GM21528 (cell line): Measurements from ENCODE around the gene UPK1A.
"Not testable (repeated sequence)": the region's sequence is repeated elsewhere in the genome, so short reads cannot be mapped to it uniquely, and the experiment has no call there.

Experiments used
- ATAC-seq: cut with Tn5 transposase; IDR thresholded peaks from one replicate; pipeline ENCODE4 v1.9.1; 2021; ENCODE audit warnings: mild to moderate bottlenecking, moderate library complexity; ENCODE audit not compliant: unreplicated experiment, low FRiP score

UPK1A gene

DNA sequence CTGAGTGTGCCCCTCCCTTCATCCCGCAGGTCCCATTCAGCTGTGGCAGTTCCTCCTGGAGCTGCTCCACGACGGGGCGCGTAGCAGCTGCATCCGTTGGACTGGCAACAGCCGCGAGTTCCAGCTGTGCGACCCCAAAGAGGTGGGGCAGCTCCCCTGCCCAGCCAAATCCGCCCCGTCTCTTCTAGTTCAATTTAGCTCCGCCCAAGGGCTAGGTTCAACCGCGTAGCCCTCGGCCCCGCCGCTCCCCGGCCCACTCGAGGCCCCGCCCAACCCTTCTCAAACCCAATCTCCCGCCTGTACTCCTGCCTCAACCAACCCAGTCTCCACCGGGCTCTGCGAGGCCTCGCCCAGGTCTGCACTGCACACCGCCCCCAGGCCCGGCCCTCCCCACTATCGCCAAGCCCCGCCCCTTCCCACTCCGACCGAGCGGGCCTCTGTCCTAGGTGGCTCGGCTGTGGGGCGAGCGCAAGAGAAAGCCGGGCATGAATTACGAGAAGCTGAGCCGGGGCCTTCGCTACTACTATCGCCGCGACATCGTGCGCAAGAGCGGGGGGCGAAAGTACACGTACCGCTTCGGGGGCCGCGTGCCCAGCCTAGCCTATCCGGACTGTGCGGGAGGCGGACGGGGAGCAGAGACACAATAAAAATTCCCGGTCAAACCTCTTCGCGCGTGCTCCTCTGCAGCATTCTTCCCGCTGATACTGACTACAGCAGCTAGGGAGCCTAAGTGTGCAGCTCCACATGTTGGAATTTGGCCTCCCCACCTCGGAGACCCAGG is 21.9 kb upstream of the UPK1A start:
- peak; percentile 62 for ATAC-seq

DNA sequence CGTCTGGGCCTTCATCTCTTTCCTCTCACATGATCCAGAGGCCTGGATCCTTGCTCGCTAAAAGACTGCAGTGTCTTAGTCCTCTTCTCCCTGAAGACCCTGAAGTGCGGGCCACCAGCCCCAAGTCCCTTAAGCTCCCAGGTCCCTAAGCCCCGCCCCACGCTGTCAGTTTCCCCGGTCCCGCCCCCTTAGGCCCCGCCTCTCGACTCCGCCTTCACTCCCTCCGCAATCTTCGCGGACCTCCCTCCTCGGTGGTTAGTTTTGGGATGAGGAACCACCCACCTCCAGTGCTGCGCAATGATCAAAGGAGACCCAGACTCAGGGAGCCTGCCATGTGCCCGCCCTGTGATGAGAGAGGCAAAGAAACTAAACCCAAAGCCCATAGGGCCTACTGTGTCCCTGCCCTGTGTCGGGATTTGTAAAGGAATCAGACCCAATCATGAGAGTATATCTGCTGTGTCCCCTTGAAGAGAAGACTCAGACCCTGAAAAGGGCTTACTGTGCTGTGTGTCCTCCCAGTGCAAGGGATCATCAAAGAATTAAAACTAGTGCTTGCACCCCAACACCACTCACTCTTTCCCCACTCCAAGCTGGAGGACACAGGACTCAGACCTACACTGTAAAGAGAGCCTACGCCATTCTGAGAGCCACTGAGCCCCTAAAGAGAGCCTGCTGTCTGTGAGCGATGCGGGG is 21.2 kb upstream of the UPK1A start:
- no peak for ATAC-seq

DNA sequence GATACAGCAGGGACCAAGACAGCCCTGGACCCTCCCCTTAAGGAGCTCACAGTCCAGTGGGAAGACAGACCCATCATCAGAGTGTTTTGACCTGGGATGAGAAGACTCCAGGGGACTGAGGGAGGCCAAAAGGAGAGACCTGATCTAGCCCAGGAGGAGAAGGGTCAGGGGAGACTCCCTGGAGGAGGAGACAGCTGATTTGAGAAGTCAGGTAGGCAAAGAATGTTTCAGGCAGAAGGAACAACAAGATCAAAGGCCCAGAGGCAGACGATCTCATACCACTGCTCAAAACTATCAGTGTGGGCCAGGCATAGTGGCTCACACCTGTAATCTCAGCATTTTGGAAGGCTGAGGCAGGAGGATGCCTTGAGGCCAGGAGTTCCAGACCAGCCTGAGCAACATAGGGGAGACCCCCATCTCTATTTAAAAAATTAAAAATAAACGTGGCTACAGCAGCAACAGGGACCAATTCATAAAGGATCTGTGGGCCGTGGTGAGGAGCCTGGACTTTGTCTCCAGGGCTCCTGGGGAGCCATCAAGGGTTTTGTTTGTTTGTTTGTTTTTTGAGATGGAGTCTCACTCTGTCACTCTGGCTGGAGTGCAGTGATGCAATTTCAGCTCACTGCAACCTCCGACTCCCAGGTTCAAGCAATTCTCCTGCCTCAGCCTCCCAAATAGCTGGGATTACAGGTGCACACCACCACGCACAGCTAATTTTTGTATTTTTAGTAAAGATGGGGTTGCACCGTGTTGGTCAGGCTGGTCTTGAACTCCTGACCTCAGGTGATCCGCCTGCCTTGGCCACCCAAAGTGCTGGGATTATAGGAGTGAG is 20.4 kb upstream of the UPK1A start:
- ATAC-seq = no peak

DNA sequence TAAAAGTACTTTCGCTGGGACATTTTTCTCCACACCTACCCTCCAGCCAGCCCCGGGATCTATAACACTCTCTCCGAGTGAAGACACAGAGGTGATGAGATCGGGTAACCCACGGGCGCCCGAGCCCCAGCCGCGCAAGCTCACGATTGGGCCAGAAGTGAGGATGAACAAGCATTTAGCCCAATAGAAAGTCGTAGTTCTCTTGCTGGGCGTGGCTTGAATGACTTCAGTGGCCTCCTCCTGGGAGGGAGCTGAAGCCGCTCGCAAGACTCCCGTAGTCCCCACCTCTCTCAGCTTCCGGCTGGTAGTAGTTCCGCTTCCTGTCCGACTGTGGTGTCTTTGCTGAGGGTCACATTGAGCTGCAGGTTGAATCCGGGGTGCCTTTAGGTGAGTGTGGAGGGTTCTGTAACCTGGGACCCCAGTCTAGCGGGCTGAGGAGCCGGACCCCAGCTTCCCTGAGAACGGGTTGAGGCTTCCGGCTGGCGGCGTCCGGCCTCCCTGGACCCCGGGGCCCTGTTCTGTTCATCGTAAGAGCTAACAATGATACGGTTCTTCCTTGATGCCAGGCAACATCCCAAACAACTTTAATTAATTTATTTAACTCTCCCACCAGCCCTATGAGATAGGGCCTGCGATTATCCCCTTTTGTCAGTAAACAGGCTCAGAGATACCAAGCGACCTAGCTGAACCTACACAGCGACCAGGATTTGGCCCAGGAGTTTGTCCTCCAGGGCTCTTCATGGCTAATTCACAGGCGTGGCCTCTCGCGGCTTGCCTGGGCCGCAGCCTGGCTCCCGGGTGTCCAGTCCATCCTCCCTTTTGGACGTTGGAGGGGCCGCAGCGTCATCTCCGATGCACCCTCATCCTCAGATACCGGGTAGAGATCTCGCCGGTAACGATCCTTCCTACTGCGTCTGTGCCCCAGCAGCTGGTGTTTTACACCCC is 18.0 kb upstream of the UPK1A start, which contains the start of gene COX6B1:
COX6B1 (plus strand) TSS at position 307 of the 945 bp plus-strand sequence. CDS start 2,921 bp downstream, outside the sequence.
- ATAC-seq = peak; percentile 48

DNA sequence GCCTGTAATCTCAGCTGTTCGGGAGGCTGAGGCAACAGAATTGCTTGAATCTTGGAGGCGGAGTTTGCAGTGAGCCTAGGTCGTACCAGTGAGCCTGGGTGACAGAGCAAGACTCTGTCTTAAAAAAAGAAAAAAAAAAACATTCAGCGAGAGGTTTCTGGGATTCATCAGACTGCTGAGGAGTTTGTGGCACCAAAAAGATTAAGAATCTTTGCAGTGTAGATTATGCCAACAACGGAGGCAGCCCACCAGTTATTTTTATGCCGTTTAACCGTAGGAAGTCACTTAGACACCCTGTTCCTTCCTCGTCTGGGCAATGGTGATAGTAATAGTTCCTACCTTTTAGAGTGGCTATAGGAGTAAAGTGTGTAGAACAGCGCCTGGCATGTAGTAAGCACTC is 15.7 kb upstream of the UPK1A start:
- ATAC-seq = no peak

DNA sequence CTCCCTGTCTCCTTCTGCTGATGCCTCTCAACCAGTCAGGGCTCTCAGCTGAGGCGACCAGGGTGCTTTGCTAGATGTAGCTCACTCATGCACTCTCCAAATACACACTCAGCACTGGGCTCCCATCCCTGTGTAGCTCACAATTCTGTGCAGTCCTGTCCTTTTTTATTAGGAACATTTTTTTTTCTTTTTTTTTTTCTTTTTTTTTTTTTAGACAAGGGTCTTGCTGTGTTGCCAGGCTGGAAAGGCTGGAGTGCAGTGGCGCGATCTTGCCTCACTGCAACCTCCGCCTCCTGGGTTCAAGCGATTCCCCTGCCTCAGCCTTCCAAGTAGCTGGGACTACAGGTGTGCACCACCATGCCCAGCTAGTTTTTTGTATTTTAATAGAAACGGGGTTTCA is 11.5 kb upstream of the UPK1A start:
- ATAC-seq = not testable (repeated sequence)

DNA sequence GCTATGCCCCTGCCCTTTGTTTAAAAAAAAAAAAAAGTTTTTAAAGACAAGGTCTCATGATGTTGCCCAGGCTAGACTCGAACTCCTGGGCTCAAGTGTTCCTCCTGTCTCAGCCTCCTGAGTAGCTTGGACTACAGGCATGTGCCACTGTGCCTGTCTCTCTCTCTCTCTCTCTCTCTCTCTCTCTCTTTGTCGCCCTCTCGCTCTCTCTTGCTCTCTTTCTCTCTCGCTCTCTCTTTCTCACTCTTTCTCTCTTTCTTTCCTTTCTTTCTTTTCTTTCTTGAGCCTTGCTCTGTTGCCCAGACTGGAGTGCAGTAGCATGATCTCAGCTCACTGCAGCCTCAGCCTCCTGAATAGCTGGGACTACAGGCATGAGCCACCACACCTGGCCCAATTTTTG is 10.7 kb upstream of the UPK1A start:
- ATAC-seq = no peak

DNA sequence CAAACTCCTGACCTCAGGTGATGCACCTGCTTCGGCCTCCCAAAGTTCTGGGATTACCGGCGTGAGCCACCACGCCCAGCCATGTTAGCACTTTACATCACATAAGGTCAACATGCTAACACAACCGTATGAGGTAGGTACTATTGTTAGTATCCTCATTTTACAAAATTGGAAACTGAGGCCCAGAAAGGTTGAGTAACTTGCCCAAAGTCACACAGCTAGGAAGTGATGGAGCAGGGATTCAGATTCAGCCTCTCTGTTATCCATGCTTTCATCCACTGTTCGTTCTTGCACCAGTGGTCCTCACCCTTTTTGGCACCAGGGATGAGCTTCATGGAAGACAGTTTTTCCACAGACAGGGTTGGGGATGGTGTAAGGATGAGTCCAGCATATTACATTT is 9.6 kb upstream of the UPK1A start:
- no peak for ATAC-seq

DNA sequence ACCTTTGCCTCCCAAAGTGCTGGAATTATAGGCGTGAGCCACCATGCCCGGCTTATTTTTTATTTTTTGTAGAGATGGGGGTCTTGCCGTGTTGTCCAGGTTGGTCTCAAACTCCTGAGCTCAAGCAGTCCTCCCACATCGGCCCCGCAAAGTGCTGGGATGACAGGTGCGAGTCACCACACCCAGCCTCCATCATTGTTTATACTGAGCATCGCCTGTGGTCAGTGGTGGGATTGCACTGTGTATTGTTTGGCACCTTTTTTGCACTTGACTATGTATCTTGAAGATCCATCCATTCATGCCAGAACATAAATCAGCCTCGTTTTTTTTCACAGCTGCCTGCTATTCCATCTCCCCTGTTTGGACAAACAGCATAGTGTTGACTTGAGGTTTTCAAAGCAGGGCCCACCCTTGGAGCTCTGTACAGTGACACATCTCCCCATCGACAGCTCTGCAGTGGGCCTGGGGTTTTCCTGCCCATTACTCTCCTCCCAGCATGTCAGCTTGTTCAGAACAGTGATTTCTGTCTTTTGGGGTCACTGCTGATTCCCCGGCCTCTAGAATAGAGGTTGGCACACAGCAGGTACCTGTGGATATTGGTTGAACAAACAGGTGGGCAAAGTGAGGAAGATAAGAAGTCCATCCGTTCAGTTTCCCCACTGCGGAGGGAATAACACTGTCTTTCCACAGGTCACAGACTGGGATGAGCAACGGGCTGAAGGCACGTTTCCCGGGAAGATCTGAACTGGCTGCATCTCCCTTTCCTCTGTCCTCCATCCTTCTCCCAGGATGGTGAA is 8.2 kb upstream of the UPK1A start:
- no peak for ATAC-seq

DNA sequence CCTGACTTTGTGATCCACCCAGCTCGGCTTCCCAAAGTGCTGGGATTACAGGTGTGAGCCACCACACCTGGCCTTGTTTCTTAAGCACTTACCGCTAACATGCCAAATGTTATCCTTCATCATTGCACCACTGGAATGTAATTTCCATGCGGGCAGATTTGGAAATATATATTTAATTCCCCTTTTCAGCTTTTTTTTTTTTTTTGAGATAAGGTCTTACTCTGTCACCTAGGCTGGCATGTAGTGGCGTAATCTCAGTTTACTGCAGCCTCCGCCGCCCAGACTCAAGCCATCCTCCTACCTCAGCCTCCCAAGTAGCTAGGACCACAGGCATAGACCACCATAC is 4.3 kb upstream of the UPK1A start:
- ATAC-seq = no peak

DNA sequence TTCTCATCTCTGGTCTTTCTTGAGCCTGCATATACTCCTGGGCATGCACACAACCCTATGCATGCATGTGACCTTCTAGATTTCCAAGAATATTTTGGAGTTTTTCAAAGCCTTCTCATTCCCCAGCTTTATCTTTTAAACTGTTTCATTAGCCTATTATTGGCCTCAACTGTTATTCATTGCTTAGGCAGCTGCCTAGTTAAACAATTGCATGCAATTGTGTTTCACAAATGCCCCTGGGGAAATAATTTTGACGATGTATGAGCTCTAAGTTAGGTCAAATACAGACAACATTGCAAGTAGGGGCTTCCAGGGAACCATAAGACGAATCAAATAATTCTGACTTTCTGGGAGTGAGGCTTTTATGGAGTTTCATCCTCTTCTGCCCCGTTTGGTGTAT is 2.3 kb upstream of the UPK1A start:
- no peak for ATAC-seq

DNA sequence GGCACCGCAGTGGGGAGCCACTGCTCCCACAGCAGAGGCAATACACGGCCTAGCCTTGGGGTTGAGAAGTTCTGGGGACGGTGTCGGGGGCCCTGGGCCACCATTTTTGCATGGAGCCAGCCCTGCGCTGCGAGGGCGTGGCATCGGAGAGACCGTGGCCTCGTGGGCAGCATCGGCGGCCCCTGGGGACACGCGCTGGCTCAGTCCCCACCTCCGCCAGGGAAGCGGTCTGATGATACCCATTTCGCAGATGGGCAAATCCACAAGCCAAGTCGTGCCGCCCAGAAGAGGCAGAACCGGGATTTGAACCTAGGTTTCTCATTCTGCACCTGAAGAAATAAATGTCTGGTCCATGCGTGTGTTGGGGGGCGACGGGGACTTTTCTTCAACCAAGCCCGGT is 1.2 kb upstream of the UPK1A start:
- no peak for ATAC-seq

DNA sequence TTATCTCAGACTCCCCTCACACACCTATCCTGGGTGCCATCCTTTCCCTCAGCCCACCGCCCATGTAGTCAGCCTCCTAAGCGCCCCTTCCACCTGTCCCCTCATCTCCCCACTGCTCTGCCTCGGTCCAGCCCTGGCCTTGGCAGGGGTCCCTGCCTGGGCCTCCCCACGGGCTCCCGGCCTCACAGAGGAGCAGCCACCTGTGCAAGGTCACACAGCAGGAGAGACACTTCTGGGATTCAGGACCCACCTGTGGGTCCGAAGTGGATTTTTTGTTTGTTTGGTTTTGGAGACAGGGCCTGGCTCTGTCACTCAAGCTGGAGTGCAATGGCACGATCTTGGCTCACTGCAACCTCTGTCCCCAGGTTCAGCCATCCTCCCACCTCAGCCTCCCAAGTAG is 713 bp upstream of the UPK1A start:
- no peak for ATAC-seq

DNA sequence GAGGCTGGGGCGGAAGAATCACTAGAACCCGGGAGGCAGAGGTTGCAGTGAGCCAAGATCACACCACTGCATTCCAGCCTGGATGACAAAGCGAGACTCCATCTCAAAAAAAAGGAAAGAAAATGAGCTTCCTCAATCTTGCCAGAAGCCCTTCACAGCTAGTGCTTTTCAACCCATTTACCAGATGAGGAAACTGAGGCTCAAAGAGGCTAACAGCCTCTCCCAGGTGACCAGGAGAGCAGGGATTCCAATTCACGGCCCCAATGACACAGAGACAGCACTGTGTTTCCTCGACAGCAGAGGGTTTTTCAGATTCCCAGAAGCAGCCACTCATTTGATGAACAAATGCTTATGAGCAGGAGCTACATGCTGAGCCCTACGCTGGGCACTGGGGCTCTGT is 3.2 kb downstream of the UPK1A start:
- no peak for ATAC-seq

DNA sequence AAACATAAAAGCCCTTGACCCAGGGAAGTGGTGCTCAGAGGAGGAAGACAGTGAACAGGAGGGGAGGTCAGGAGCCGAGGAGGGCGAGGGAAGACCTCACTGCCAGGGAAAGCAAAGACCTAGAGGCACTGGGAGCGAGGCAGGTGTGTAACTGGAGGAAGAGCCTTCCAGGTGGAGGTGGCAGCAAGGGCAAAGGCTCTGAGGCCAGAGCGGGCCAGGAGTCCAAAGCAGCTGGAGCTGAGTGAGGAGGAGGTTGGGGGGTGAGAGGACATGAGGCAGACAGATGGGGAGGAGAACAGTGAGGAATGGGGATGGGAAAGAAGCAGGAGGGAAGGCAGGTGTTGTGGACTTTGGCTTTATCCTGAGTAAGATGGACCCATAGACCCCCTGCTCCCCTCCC is 3.7 kb downstream of the UPK1A start:
- ATAC-seq = no peak

DNA sequence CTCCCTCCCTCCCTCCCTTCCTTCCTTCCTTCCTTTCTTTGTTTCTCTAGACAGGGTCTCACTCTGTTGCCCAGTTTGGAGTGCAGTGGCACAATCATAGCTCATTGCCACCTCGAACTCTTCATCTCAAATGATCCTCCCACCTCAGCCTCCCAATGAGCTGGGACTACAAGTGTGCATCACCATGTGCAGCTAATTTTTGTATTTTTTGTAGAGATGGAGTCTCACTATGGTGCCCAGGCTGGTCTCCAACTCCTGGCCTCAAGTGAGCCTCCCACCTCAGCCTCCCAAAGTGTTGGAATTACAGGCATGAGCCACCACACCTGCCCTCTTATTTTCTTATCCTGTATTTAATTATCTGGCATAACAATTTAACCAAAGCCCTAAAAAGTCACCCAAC is 4.4 kb downstream of the UPK1A start:
- no peak for ATAC-seq

DNA sequence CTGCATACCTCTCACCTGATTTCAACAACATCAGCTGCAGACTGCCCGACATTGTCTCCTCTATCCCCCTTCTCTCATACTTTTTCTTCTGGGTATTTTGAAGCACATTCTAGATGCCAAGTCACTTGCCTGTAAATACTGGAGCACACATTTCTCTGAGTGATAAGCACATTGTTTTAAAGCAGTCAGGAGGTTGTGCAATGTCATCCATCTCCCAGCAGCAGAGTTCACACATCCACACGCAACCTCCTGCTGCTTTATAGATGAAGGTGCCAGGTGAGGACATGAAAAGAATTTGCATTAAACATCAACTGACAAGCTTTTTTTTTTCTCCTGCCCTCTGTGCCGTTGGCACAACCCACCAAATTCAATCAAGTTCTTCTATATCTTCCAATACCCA is 5.5 kb downstream of the UPK1A start:
- no peak for ATAC-seq

DNA sequence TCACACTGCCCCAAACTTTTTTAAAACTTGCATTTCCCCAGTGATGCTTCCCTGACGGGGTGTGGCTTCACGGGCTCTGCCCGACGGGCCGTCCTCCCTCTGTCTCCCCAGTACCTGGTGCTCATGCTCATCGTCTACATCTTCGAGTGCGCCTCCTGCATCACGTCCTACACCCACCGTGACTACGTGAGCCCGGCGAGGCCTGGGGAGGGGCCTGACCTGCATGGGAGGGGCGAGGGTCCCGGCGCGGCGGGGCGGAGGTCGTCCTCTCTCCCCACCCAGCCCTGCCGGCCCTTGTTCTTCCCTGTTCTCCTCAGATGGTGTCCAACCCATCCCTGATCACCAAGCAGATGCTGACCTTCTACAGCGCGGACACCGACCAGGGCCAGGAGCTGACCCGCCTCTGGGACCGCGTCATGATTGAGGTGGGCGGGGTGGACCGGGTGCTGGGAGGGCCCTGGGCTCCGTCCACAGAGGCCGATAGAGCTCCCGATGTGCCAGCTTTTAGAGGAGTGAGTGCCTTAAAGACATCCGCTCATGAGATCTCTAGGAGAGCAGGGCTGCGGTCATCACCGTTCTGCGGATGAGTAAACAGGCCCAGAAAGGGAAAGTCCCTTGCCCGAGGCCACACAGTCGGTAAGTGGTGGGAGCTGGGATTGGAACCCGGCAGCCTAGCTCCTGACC is 6.9 kb downstream of the UPK1A start:
- no peak for ATAC-seq

DNA sequence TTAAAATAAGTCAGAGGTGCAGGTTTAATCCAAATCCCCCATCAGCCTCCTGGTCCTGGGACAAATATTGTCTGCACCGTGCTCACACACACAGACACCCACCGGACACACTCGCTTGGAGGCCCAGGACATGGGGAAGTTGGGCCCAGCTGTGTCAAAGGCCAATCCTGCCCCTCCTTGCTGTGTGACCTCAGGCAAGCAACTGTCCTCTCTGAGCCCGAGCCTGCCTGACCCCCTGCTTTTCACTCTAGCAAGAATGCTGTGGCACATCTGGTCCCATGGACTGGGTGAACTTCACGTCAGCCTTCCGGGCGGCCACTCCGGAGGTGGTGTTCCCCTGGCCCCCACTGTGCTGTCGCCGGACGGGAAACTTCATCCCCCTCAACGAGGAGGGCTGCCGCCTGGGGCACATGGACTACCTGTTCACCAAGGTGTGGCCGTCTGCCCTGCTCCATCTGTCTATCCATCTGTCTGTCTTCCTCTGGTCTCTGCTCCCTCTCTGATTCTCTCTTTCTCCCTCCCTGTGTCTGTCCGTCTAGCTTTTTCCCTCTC is 9.3 kb downstream of the UPK1A start:
- no peak for ATAC-seq
